NCI-H2107 treated with DMSO at 0.1 percent for 48 hours (cell line): Measurements from ENCODE around the gene STN1.

ENCODE experiments used
- DNase-seq: peaks from one replicate; lab custom pipeline; 2025; ENCODE audit not compliant: unreplicated experiment; lab: John Stamatoyannopoulos, UW

The STN1 gene

DNA sequence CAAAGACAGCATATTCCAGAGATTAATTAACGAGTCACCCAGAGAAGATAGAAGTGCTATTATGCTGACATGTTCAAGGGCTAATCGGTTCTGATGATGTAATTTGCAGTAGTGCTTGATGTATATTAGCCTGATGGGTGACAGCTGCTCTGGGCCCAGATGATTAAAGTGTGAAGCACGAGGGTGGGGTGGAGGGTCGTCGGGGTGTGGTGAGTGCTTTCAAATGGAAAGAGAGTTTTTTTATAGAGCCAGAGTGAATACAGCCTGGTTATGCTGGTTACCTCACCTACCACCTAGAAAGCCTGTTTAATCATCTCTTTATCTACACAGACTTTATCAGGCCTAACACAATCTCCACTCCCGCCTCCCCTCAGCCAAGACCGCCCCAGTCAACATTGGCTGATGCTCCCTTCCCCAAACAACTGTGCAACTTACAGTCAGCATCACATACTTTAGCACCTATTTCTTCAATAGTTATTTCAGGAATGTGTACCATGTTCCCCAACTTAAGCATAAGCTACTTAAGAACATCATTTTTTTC lies 11.5 kb upstream of the STN1 start:
- DNase-seq: no peak

DNA sequence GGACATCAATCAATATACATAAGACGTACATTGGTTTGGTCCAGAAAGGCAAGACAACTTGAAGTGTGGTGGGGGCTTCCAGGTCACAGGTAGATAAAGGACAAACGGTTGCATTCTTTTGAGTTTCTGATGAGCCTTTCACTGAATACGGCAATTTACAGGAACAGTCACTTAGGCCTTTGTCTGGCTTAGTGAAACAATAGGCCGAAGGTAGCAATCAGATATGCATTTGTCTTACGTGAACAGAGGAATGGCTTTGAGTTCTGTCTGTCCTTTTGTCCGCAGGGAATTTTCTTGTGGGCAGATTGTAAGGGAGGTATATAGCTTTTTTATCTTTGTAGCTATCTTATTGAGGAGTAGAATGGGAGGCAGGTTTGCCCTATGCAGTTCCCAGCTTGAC lies 10.8 kb upstream of the STN1 start:
- no peak for DNase-seq

DNA sequence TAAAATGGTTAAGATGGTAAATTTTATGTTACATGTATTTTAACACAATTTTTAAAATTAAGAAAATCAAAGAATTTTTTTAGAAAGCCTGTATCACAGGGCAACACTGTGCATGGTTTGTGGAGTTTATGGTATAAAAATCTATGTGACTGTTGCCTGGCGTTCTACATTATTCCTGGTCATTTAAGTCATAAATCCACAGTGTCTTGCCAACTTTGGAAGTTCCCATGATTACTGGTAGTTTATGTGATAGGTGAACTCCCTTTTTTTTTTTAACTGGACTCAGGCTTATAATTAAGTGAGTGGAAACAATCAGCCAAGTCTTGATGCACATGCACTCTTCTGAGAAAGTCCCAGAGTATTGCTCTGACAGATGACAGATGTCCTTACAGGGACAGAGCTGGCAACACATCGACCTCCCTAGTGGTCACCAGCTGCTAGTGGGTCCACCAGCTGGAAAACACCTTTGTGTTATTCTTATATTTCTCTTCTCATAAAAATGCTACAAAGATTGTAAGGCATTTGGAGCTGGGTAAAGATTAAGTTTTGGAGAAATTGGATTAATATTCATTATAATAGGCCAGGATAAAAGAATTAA lies 8.8 kb upstream of the STN1 start:
- no peak for DNase-seq

DNA sequence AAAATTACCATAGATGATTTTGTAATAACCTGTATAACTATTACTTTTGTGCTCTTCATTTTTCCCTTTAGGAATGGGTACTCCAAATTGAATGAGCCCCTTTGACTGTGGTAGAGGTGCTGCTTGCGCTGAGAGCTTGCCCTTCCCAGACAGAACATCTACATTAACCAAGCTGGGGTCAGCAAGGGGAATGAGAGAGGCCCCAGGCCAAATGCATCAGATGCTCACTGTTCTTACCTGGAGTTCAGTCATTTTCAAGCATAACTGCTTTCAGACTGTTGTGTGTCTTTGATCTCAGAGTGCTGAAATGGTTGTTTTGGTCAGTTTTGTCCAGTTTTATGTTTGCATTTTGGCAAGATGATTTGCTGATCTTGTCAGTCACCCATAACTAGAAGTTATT lies 7.6 kb upstream of the STN1 start:
- no peak for DNase-seq

DNA sequence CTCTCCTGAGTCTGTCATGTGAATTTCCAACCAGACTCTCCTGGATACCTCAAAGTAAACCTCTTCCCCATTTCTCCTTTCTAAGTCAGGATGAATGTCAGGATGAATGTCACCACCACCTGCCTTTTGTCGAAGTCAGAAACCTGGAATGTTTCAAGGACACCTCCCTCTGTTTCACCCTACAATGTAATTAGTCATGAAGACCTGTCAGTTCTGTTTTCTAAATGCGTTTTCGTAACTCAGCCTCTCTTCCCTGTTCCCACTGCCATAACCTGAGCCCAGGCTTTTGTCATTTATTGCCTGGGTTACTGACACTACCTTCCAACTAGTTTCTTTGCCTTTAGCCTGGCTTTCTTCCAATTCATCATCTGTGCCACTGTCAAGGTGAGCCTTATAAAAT lies 5.5 kb upstream of the STN1 start:
- DNase-seq: no peak

DNA sequence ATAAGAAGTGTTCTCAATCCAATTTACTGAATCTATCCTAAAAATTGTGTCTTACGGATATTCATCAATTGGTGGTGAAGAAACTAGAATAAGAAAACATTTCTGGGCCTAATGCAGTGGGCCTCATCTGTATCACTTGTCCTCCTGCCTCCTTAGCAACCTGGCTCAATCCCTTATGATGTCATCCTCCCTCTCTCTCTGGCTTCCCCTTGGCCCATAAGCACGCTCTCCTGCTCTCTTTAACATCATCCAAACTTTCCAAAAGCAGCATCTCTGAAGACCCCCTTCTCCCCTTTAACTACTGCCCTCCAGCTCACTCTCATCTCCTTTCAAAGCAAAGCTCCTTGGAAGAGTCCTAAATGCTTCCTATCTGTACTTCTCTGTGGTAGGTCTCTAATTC lies 4.7 kb upstream of the STN1 start:
- DNase-seq: no peak

DNA sequence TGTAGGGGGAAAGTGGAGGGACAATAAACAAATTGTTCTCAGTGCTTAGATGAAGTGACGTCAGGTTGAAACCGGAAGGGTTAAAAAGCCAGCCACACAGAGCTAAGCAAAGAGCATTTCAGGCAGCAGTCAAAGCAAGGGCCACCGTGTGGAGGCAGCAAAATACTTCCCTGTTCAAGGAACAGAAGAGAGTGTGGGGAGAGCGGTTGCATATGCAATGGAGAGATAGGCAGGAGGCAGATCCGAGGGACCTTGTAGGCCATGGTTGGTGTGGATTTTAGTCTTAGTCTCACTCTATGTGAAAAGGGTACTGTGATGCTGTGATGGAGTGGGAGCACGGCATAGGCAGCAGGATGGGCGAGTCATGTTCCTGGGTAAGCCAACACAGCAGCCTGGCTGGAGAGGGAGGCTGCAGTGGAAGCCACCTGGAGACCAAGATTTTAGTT lies 3.8 kb upstream of the STN1 start:
- DNase-seq: no peak

DNA sequence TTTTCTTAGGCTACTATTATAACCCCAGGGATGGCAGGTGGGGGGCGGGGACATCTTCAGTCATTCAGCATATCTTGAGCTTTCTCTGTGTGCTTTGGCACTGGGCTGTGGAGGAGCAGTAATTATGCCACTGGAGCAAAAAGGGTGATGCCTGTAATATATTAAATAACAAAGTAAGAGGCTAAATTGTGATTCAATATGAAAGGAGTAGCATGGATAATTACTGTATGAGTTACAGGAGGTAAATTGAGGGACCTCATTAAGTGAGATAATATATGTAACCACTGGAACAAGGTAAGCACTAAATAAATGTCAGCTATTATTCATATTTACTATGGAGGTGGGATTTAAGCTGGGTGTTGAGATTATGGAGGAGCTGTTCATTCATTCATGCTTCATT lies 3.3 kb upstream of the STN1 start:
- DNase-seq: no peak

DNA sequence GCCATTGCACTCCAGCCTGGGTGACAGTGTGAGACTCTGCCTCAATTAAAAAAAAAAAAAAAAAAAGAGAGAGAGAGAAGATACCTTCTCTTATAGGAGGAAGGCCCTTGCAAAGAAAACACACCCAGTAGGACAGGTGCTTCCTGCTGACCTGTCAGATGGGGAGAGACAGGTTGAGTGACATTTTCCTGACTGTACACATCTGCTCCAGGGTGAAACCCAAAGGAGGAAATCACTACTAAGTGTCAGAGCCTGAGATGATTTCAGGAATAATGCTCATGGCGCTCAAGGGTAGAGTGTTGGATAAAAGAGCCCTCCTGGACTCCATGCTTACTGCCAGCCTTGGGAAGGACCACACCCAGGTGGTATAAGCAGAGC lies 1.7 kb upstream of the STN1 start:
- no peak for DNase-seq

DNA sequence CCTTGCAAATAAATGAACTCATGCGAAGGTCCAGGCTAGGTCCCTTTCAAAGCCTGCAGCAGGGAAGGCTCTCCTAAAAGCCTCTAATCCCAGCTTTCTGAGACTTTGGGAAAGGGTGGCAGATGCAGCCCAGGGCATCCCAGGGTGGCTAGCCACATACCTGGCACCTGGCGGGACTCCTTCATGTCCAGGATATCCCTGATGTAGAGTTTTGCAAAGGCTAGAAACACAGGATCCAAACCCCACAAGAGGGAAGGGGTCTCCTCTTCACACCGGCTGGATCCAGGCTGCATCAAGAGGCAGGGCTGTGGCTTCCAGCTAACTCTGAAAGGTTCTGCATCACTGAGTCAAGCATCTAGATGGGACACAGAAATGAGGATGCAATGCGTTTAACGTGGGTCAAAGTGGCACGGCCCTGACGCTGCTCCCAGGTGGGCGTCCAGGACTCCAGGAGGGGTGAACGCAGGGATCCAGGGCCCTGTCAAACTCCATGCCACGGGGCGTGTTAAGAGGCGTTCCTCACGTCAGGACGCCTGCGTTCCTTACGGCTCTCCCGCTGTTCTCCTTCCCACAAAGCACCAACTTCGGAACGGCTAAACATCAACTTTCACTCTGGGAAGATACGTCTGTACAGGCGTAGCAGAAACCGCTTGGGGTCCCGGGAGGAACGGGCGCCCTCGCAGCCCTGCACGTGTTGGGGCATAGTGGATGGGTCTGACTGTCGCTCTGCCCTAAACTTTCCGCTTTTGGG lies 507 bp downstream of the STN1 start:
- peak; percentile 19 for DNase-seq

DNA sequence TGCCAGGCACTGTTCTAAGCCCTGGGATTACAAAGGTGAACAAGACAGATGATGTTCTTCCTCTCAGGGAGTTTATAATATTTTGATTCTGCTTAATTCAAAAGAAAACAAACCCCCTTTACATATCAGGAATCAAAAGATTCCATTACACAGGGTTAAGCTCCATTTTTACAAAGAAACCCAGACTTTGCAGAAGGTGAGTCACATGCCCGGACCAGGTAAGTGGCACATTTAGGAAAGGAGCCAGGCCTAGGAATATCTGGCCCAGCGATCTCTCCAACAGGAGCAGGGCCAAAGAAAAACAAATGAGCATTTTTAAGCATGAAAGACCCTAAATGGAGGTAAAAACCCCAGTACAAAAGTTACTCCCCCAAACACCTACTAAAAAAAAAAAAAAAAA lies 1.1 kb downstream of the STN1 start:
- DNase-seq: no peak

DNA sequence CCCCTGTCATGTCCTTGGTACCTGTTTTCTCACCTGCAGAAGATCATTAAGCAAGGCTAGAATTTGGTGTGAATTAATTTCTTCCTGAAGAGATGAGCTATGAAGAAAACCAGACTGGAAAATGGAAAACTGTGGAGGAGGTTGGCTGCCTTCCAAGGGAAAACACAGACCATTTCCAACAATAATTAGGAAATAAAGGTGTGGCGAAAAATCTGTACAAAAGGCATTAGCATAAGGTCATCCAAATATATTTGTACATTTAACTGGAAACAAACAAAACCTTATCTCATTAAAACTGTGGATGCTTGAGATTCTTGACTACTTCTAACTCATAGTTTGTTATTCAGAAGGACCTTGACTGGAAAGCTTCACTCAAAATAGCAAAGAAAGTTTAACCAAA lies 1.7 kb downstream of the STN1 start:
- DNase-seq: no peak

DNA sequence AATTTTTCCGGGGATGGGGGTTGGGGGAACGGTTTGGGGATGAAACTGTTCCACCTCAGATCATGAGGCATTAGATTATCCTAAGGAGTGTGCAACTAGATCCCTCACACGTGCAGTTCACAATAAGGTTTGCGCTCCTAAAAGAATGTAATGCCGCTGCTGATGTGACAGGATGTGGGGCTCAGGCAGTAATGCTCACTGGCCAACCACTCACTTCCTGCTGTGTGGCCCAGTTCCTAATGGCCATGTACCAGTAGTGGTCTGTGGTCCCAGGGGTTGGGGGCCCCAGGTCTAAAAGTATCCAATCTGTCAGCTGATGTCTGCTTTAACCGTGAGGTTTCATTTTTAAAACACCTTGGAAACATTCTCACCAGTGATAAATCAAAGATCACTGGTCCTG lies 2.2 kb downstream of the STN1 start:
- DNase-seq: no peak

DNA sequence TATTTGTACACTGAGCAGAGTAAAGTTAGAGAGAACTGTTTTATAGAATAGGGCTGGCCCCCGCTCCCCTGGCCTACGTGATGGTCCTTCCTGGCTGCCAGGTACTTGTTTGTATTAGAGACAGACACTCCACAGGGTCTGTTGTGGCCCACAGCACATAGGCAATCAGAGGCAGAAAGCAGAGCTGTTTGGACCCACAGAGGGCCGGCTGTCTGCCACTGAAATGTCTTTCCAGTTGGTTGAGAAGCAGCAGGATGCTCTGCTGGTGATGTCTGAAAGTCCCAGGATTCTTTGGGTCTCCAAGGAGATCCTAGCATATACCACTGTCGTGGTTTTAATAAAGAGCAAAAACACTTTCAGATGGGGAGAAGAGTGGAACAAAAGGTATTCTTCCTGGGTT lies 5.2 kb downstream of the STN1 start:
- DNase-seq: no peak

DNA sequence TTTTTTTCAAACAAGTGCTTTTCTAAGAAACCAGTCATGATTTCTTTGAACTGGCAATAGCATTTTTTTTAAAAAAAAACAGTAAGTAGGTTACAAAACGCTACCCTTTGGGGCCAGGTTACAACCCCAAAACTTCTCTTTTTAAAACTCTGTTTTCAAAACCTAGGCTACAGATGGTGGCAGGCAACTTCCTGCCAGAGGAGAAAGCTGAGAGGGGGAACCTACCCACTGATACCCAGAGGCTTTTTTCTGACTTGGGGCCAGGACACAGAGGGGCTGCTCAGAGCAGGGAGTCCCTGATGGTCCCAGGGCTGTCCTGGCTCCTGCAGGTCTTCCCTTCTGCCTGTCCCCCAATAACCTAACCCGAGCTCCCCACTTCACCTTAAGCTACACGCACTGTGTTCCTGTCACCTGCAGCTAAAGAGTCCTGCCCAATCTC lies 6.9 kb downstream of the STN1 start:
- no peak for DNase-seq

DNA sequence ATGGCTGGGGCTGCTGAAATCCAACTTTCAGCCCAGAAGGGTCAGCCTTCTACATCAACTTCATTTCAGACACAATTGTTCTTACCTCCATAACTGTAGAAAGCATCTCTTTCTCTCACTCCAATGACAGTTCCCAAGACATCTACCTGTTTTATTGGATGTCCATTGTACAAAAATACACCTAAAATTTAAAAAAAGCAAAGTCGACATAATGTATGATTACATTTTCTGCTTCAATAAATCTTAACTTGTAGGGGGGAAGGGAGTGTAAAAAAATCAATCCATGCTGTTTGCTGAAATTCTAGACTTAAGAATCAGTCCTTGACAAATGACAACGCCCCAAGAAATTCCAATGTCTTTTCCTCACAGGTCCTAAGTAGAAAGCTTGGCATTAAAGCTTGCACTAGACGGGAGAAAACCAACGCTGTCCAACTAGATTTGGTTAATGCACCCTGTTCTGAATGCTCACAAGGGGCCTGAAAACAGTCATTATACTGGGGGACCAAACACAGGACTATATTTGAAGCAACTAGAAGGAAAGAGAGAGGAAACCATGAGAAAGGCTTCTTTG lies 7.5 kb downstream of the STN1 start:
- DNase-seq: no peak

DNA sequence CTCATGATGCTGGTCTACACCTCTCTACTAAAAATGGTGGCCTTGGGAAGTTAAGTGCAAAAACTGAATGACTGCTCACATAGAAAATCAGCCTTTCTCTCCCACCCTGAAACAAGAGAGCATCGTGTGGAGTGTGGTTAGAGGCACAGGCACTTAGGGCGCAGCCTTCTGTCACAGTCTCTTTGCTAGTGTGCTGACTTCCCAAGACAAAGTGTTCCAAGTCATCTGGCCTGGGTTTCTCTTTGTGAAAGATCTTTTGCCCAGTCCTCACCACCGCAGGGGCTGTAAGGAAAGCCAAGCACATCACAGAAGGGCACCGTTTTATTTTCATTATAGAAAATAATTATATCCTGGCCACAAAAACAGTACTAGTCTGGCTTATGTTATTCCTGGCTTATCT lies 12.5 kb downstream of the STN1 start:
- DNase-seq: no peak

DNA sequence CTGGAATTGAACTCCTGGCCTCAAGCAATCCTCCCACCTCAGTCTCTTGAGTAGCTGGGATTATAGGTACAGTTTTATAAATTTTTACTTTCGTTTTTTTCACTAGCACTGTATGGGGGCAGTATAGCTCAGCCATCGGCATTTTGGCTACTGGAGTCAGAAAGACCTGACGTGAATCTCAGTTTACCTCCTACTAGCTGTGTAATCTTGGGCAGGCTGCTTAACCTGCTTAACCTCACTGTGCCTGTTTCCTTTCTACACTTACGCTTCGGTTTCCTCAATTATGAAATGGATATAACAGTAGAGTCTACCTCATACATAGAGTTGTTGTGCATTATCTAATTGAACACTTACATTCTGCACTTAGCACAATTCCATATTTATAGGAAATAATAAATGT lies 16.7 kb downstream of the STN1 start:
- DNase-seq: no peak

DNA sequence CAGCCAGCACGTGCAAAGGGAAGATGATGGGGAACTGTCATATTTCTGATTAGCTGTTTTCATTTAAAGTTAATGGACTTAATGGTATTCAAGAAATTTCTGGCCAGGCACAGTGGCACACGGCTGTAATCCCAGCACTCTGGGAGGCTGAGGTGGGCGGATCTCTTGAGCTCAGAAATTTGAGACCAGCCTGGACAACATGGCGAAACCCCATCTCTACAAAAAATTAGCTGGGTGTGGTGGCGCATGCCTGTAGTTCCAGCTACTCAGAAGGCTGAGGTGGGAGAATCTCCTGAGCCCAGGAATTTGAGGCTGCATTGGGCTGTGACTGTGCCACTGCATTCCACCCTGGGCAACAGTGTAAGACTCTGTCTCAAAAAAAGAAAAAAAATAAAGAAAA lies 18.7 kb downstream of the STN1 start:
- no peak for DNase-seq

DNA sequence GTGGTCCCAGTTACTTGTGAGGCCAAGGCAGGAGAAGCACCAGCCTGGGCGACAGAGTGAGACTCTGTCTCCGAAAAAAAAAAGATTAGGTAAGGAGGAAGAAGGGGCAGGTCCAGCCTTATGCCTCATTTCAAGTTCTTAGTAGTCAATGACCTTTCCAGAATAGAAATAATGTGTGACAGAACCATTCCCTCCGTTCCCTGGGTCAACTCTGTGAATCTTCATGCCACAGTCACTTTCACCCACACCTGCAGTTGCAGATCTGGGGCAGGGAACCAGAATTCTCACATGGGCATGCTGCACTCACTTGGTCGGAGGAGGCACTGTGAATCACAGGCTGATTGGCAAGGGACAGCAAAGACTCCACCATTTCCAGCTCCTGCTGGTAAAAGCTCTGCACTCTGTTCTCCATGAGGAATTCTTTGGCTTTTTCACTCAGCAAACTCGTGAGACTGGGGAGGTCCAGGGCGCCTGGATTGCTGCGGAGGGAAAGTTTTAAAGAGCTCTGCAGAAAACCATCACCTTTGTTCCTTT lies 20.7 kb downstream of the STN1 start:
- DNase-seq: no peak

DNA sequence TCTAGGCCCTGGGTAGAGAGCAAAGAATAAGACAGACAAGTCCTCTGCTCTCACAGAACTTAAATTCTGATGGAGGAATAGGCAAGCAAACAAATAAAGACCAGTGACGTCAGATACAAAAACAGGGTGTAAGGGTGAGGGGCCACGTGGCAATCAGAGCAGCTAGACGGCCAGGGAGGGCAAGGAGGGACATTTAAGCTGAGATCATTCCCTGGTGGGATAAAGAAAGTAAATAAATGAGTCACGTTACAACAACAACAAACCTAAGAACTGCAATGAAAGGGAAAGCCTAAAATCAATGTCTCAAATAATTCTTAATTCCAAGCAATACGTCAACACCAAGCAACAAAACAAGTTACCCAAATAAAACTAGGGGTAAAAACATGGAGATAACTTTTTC lies 21.8 kb downstream of the STN1 start:
- DNase-seq: no peak
